GM12892 (cell line): Measurements from ENCODE around the gene SYNDIG1.

ENCODE experiments used
- POLR2A ChIP-seq: IDR thresholded peaks from 2 replicates; pipeline ENCODE4 v1.6.1; 2011; ENCODE audit warnings: low read depth, low read length, control low read depth
- POLR2AphosphoS5 ChIP-seq: IDR thresholded peaks from 2 replicates; pipeline ENCODE4 v1.6.1; 2011; ENCODE audit warnings: low read depth, low read length, control low read depth
- TAF1 ChIP-seq: IDR thresholded peaks from 2 replicates; pipeline ENCODE4 v1.6.1; 2011; ENCODE audit warnings: low read depth, mild to moderate bottlenecking, control low read depth, low read length, borderline replicate concordance

DNA sequence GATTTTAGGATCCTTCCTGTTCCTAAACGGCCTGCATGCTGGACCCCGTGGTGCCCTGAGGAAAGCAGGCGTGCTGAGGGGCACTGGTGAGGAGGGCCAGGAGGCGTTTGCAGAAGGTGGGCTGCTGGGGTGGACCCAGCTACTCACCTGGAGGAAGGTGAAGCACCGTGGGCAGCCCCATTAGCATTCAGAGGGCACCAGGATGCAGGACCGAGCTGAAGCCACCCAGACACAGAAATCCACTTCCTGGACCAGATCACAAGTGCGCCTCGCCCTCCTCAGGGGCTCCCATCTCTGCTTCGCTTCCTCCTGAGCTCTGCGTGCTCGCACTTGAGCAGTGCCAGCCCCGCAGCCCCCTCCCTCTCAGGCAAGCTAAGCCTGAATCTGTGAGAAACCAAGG lies 187.0 kb downstream of the SYNDIG1 start:
- TF ChIP-seq POLR2A: no peak
- TF ChIP-seq TAF1: no peak
- no peak for TF ChIP-seq POLR2AphosphoS5
